ENCODE data around the gene IPO13. TPM values are rescaled to one million over a fixed set of nuclear protein-coding genes. Genes with fewer than 3 reads are reported as not detected.

IPO13 gene
- total RNA-seq, 4 donors from 2014 or later, result 21.1 to 48.1 (median 42.0) TPM

GRCh38 chr1:43976890-43977289, 30.1 kb downstream of the IPO13 start:
- DNase-seq, result no peak
- 92 to 94% methylated on average over 8 of the region's 8 CpGs for WGBS, 2 donors

GRCh38 chr1:43977376-43978263, 30.9 kb downstream of the IPO13 start:
- Histone ChIP-seq H3K36me3 (peaks cover 9 to 14% of the 10 kb centered on the region in 2 donors), H3K4me1 (peaks cover 33 to 46% of the 10 kb centered on the region in 2 donors), H3K27ac (no peak overlapping the region), H3K9me3 (no peaks in the 10 kb centered on the region), H3K27me3 (no peaks in the 10 kb centered on the region), H3K4me3 (replicated peaks in 1 of 3) (no peak overlapping the region)
- no peak for DNase-seq
- intact Hi-C loops (cut with DNase I), result no loop called here
- 89 to 96% methylated on average over 9 of the region's 9 CpGs for WGBS, 2 donors
- no peak for TF ChIP-seq CTCF (IDR thresholded peaks at IDR 0.05)
- no peak for TF ChIP-seq POLR2A (IDR thresholded peaks at IDR 0.05)

More at GRCh38 chr1:43976890-43977289, 30.1 kb downstream of the IPO13 start:
- no peak for TF ChIP-seq CTCF (IDR thresholded peaks at IDR 0.05)
- TF ChIP-seq POLR2A (IDR thresholded peaks at IDR 0.05), result no peak
- Histone ChIP-seq H3K27ac (no peak overlapping the region), H3K4me3 (replicated peaks in 1 of 3) (no peak overlapping the region), H3K27me3 (no peaks in the 10 kb centered on the region), H3K4me1 (peaks cover 33 to 46% of the 10 kb centered on the region in 2 donors), H3K36me3 (peaks cover 13 to 14% of the 10 kb centered on the region in 2 donors), H3K9me3 (no peaks in the 10 kb centered on the region)
- intact Hi-C loops (cut with DNase I), result no loop called here

- intact Hi-C loops (cut with DNase I), result no loop called here
- no peak for TF ChIP-seq POLR2A (IDR thresholded peaks at IDR 0.05)
- Histone ChIP-seq H3K4me3 (replicated peaks in 1 of 3) (no peak overlapping the region), H3K27me3 (no peaks in the 10 kb centered on the region), H3K4me1 (peaks cover 33 to 46% of the 10 kb centered on the region in 2 donors), H3K27ac (no peak overlapping the region), H3K36me3 (peaks cover 9 to 14% of the 10 kb centered on the region in 2 donors), H3K9me3 (no peaks in the 10 kb centered on the region)
- WGBS, 2 donors, result 66 to 76% methylated on average over 5 of the region's 5 CpGs
- DNase-seq, result no peak
These were observed 31.5 kb downstream of the IPO13 start for GRCh38 chr1:43978264-43978550.

- no peaks in the 10 kb centered on the region for H3K9me3 ChIP-seq
- no peaks in the 10 kb centered on the region for H3K27me3 ChIP-seq
- H3K27ac ChIP-seq, result no peak within 1 kb of the TSS
- no peak for TF ChIP-seq POLR2A (IDR thresholded peaks at IDR 0.05)
- no peak for TF ChIP-seq CTCF (IDR thresholded peaks at IDR 0.05)
- peaks cover 33 to 46% of the 10 kb centered on the region in 2 donors for H3K4me1 ChIP-seq
- intact Hi-C loops (cut with DNase I), result no loop called here
- H3K4me3 ChIP-seq (replicated peaks in 1 of 3), result peak within 1 kb of the TSS in 2 of 3 donors; percentile 30 to 52
- peak; percentile 36 to 38 for DNase-seq
- peaks cover 9 to 14% of the 10 kb centered on the region in 2 donors for H3K36me3 ChIP-seq
- WGBS, 2 donors, result 23% methylated on average over 14 to 17 of the region's 54 CpGs
These were observed 32.0 kb downstream of the IPO13 start, which contains the start of gene B4GALT2 for GRCh38 chr1:43978551-43979260. TSS of gene B4GALT2 (plus strand) at chr1:43979210. CDS start at chr1:43981161, 1,951 bp downstream.

GRCh38 chr1:43979261-43979527, 32.4 kb downstream of the IPO13 start:
- Histone ChIP-seq H3K27me3 (no peaks in the 10 kb centered on the region), H3K9me3 (no peaks in the 10 kb centered on the region), H3K27ac (no peak overlapping the region), H3K36me3 (peaks cover 9 to 14% of the 10 kb centered on the region in 2 donors), H3K4me3 (replicated peaks in 1 of 3) (peak overlapping the region in 2 of 3 donors; percentile 30 to 52), H3K4me1 (peaks cover 29 to 42% of the 10 kb centered on the region in 2 donors)
- intact Hi-C loops (cut with DNase I), result no loop called here
- TF ChIP-seq CTCF (IDR thresholded peaks at IDR 0.05) (no peak), POLR2A (IDR thresholded peaks at IDR 0.05) (no peak)
- DNase-seq, result no peak
- no CpG with 5 or more reads among the region's 45 CpGs for WGBS, 2 donors
